PC-3 (cell line): ENCODE results near the gene SULT1C4. TPM values are rescaled to one million over a fixed set of nuclear protein-coding genes. Genes with fewer than 3 reads are reported as not detected.

ENCODE experiments used
- ATAC-seq: fragments of 200-7000 bp; cut with Tn5 transposase; 2 replicates; pipeline ENCODE4 v1.9.1; 2020; ENCODE audit warnings: mild to moderate bottlenecking, moderate library complexity
- Bru-seq: library from RNA; stranded (reverse); fragments of 400-500 nt; gene quantifications from one replicate; lab custom pipeline; 2021; lab: Mats Ljungman, UMichigan
- BruChase-seq, 2 experiments: library from RNA; stranded (reverse); fragments of 400-500 nt; gene quantifications; one replicate each; lab custom pipeline; 2021; lab: Mats Ljungman, UMichigan
- BruUV-seq: library from RNA; stranded (reverse); fragments of 400-500 nt; replicated peaks from 2 replicates; lab custom pipeline; 2021; lab: Mats Ljungman, UMichigan
- CTCF ChIA-PET: fragments of 300-600 bp; sonication (Branson Sonifier 250); formaldehyde crosslinking; loops from one replicate; lab custom pipeline; 2022; ENCODE audit warnings: antibody characterized with exemption; lab: Charles Lee
- POLR2A ChIA-PET: fragments of 300-600 bp; sonication (Branson Sonifier 250); formaldehyde crosslinking; loops from one replicate; lab custom pipeline; 2022; ENCODE audit warnings: antibody characterized with exemption; ENCODE audit not compliant: unreplicated experiment; lab: Charles Lee
- DNase-seq: peaks from one replicate; pipeline ENCODE4 v3.0.0-alpha.2; 2015
- H2AFZ ChIP-seq: fragments of 300-600 bp; sonication (generic); 2 replicates; pipeline ENCODE4 v1.6.0; 2016; ENCODE audit warnings: antibody characterized with exemption, low read length
- H3F3A ChIP-seq: fragments of 300-600 bp; sonication (generic); one replicate; pipeline ENCODE4 v1.6.0; 2017; ENCODE audit warnings: antibody characterized with exemption, low read length, control low read depth, mild to moderate bottlenecking; ENCODE audit not compliant: unreplicated experiment
- H3K27ac ChIP-seq: fragments of 300-600 bp; sonication (generic); 2 replicates; pipeline ENCODE4 v1.5.1; 2016; ENCODE audit warnings: mild to moderate bottlenecking, low read length
- H3K27me3 ChIP-seq: fragments of 300-600 bp; sonication (generic); 2 replicates; pipeline ENCODE4 v1.6.1; 2016; ENCODE audit warnings: low read length, mixed read lengths
- H3K36me3 ChIP-seq: fragments of 300-600 bp; sonication (generic); 2 replicates; pipeline ENCODE4 v1.6.1; 2016; ENCODE audit warnings: low read depth, mixed run types, low read length, mixed read lengths
- H3K4me1 ChIP-seq: fragments of 300-600 bp; sonication (generic); 2 replicates; pipeline ENCODE4 v1.5.1; 2016; ENCODE audit warnings: low read length; ENCODE audit not compliant: insufficient read depth
- H3K4me2 ChIP-seq: fragments of 300-600 bp; sonication (generic); 2 replicates; pipeline ENCODE4 v1.6.0; 2016; ENCODE audit warnings: low read length
- H3K4me3 ChIP-seq: fragments of 300-600 bp; sonication (generic); 2 replicates; pipeline ENCODE4 v1.5.1; 2016; ENCODE audit warnings: mild to moderate bottlenecking, low read length, mixed read lengths
- H3K79me2 ChIP-seq: fragments of 300-600 bp; sonication (generic); 2 replicates; pipeline ENCODE4 v1.6.1; 2017; ENCODE audit warnings: low read length, mixed read lengths
- H3K9ac ChIP-seq: fragments of 300-600 bp; sonication (generic); 2 replicates; pipeline ENCODE4 v1.6.0; 2016; ENCODE audit warnings: mild to moderate bottlenecking, low read length
- H3K9me2 ChIP-seq: fragments of 300-600 bp; sonication (generic); replicated peaks from 2 replicates; pipeline ENCODE4 v1.6.1; 2016; ENCODE audit warnings: mixed run types, low read length, mixed read lengths
- H3K9me3 ChIP-seq: fragments of 300-600 bp; sonication (generic); 2 replicates; pipeline ENCODE4 v1.6.1; 2016; ENCODE audit warnings: low read length, mixed read lengths
- H4K20me1 ChIP-seq: fragments of 300-600 bp; sonication (generic); 2 replicates; pipeline ENCODE4 v1.6.1; 2016; ENCODE audit warnings: low read length, mixed read lengths
- CTCF ChIP-seq: fragments of 300-600 bp; sonication (generic); conservative IDR thresholded peaks from 2 replicates; pipeline ENCODE4 v1.5.1; 2017; ENCODE audit warnings: antibody characterized with exemption, low read depth, mild to moderate bottlenecking, low read length
- EZH2 ChIP-seq: fragments of 300-600 bp; sonication (generic); IDR thresholded peaks from one replicate; pipeline ENCODE4 v1.6.1; 2017; ENCODE audit warnings: antibody characterized with exemption, mild to moderate bottlenecking, low read length; ENCODE audit not compliant: unreplicated experiment
- EZH2phosphoT487 ChIP-seq: fragments of 300-600 bp; sonication (generic); IDR thresholded peaks from 2 replicates; pipeline ENCODE4 v1.6.1; 2018; ENCODE audit warnings: mild to moderate bottlenecking, antibody characterized with exemption, low read length, borderline replicate concordance
- intact Hi-C: fragments of 100-400 bp; cut with micrococcal nuclease; formaldehyde crosslinking; loops from 2 replicates; pipeline ENCODE4 v1.9.0; 2023
- long read RNA-seq: library from polyadenylated mRNA; unstranded; transcript quantifications from one replicate; pipeline ENCODE4 v2.0.0, GENCODE V29; 2021; ENCODE audit not compliant: unreplicated experiment
- total RNA-seq: library from RNA; depleted of rRNA; stranded (reverse); fragments of >200 nt; gene quantifications from 2 replicates; pipeline ENCODE4 v1.2.3, GENCODE V29; 2014; rRNA removed

SULT1C4 gene
- total RNA-seq (not detected in 2 replicates), Bru-seq, nascent RNA (not detected), BruChase-seq, experiment 1, labeled RNA remaining after a 6-hour chase (not detected), BruChase-seq, experiment 2, labeled RNA remaining after a 2-hour chase (not detected)
- long read RNA-seq = 0 reads

- Histone ChIP-seq H3K79me2 (no peaks in the 10 kb centered on the region), H3F3A (no peaks in the 10 kb centered on the region), H3K4me2 (no peak within 1 kb of the TSS), H3K4me3 (no peak within 1 kb of the TSS), H3K9me2 (0 out of 2 replicates have a peak, but pooled peaks cover 5% of the 10 kb centered on the region), H3K27ac (no peak within 1 kb of the TSS), H3K9me3 (no peaks in the 10 kb centered on the region), H2AFZ (no peak within 1 kb of the TSS), H4K20me1 (no peaks in the 10 kb centered on the region), H3K9ac (no peak within 1 kb of the TSS), H3K4me1 (0 out of 2 replicates have a peak, but pooled peaks cover 4% of the 10 kb centered on the region), H3K36me3 (no peaks in the 10 kb centered on the region), H3K27me3 (no peaks in the 10 kb centered on the region)
- TF ChIP-seq EZH2phosphoT487 (no peak), CTCF (no peak), EZH2 (no peak)
- POLR2A ChIA-PET = no interaction called here
- CTCF ChIA-PET = no interaction called here
- intact Hi-C loops = no loop called here
- no TSS peak for BruUV-seq
- DNase-seq (no peak), ATAC-seq (no peak)
Measured at GRCh38 chr2:108377815-108378630, at the start of gene SULT1C4. TSS of gene SULT1C4 (plus strand) at chr2:108377954. CDS start at chr2:108378338, 384 bp downstream.

- Histone ChIP-seq H3K9ac (no peak overlapping the region), H3K4me1 (peaks cover 5% of the 10 kb centered on the region), H3K36me3 (no peaks in the 10 kb centered on the region), H3K79me2 (no peaks in the 10 kb centered on the region), H3K9me3 (no peaks in the 10 kb centered on the region), H3K9me2 (no peaks in the 10 kb centered on the region), H3K27ac (no peak overlapping the region), H4K20me1 (no peaks in the 10 kb centered on the region), H3F3A (no peaks in the 10 kb centered on the region), H3K4me2 (no peak overlapping the region), H2AFZ (no peak overlapping the region), H3K27me3 (no peaks in the 10 kb centered on the region), H3K4me3 (no peak overlapping the region)
- BruUV-seq = no TSS peak
- DNase-seq (no peak), ATAC-seq (no peak)
- POLR2A ChIA-PET = no interaction called here
- intact Hi-C loops = no loop called here
- TF ChIP-seq EZH2 = no peak
- no peak for TF ChIP-seq EZH2phosphoT487
- no peak for TF ChIP-seq CTCF
- CTCF ChIA-PET = no interaction called here
Measured at GRCh38 chr2:108329771-108330170, 48.0 kb upstream of the SULT1C4 start.

- H3K27ac ChIP-seq = no peak overlapping the region
- H3K36me3 ChIP-seq = no peaks in the 10 kb centered on the region
- no peaks in the 10 kb centered on the region for H3K27me3 ChIP-seq
- no peaks in the 10 kb centered on the region for H3K4me1 ChIP-seq
- CTCF ChIA-PET = no interaction called here
- H3K4me2 ChIP-seq = no peak overlapping the region
- H3K4me3 ChIP-seq = no peak overlapping the region
- DNase-seq (no peak), ATAC-seq (no peak)
- intact Hi-C loops = no loop called here
- POLR2A ChIA-PET = no interaction called here
- no peaks in the 10 kb centered on the region for H3K79me2 ChIP-seq
- no peaks in the 10 kb centered on the region for H4K20me1 ChIP-seq
- H3K9me2 ChIP-seq = no peaks in the 10 kb centered on the region
- no peaks in the 10 kb centered on the region for H3K9me3 ChIP-seq
- no peak overlapping the region for H3K9ac ChIP-seq
- H2AFZ ChIP-seq = no peak overlapping the region
- H3F3A ChIP-seq = no peaks in the 10 kb centered on the region
- no TSS peak for BruUV-seq
- TF ChIP-seq EZH2 (no peak), CTCF (no peak), EZH2phosphoT487 (no peak)
Measured at GRCh38 chr2:108330979-108331378, 46.8 kb upstream of the SULT1C4 start.
